Stimulated activated CD8-positive, alpha-beta memory T cell treated with anti-CD3 and anti-CD28 coated beads, Interleukin-15, amount 100 ng/mL, for 4 hours (primary cell): ENCODE data around the gene CACNA1B.
"Not testable (repeated sequence)": the region's sequence is repeated elsewhere in the genome, so short reads cannot be mapped to it uniquely, and the experiment has no call there.

Experiments used
- DNase-seq, 2 donors: peaks; one replicate each; pipeline ENCODE4 v3.0.0-alpha.2; 2020; ENCODE audit warnings: low read depth in 2 of 2

Gene CACNA1B

DNA sequence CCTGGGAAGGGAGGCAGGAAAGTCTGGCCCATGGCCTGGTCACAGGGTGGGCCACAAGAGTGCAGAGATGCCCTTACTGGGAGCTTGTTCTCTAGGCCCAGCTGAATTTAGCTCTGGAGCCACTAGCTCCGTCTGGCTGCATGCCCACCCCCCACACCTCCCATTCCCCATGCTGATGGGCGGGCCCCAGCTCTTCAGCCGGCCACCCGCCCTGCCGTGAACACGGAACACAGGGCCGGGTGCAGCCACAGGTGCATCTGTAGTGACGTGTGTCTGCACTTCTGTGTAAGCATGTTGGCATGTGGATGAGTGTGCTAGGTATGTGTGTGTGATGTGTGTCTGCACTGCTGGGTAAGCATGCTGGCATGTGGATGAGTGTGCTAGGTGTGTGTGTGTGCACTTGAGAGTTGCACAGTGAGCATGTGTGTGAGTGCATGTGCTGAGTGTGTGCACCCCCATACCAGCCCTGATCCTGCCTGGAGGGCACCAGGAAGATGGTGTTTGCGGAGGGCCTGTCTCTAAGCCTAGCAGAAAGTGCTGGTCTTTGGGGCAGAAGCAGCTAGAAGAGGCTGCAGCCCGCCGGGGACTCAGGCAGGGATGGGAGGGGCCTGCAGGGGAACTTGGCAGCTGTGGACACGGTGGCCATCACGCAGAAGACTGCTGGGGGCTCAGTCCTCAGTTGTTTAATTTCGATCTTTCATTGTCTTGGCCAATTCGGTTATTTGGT lies 136.4 kb downstream of the CACNA1B start:
- DNase-seq = no peak

DNA sequence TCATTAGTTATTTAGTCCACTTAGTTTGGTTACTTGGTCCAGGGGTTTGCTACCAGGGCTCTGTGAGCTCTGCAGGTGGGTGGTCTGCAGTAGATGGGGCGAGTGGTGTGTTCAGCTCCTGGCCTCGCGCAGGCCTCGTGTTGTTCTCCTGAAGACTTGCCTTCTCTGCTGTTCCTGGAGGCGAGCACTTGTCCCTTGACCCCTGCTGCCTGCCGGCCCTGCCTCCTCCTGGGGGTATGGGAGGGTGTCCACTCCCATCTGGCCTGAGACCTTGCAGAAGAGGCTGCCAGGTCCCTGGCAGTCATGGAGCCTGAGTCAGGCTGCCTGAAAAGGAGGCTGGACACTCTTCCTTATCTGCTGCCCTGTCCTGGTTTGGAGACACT lies 137.0 kb downstream of the CACNA1B start:
- DNase-seq = no peak

DNA sequence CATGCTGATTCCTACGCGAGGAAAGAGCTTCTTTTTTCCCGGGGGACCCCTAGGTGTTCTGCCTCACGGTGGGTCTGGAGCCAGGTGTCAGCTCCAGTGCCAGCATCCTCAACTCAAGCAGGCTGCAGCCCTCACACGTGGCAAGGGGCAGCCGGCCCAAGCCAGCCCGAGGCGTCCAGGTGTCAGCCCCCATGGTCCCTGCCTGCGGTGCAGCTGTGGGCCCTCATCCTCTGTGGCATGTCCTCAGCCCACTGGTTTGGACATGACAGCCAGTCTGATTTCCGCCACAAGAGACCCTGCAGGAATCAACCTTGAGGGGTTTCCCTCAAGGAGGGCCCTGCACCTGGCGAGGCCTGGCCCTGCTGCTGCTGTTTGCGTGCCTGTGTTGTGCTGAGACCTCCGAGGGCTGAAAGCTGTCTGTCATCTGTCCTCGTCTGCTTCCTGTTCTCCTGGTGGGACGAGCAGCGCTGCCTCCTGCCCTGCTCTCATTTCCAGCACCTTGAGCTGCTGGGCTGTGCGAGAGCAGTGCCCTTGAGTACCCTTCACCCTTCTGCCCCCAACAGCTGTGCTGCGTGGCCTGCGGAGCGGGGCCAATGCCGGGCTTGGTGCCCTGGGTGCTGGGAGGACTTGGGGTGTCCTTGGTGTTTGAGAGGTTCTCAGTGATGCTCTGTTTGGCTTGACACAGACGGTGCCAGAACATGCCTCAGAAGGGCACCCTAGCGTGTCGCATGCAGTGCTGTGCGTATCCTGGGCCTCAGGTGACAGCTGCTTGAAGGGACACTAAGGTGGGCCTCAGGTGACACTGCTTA lies 137.6 kb downstream of the CACNA1B start:
- no peak for DNase-seq

DNA sequence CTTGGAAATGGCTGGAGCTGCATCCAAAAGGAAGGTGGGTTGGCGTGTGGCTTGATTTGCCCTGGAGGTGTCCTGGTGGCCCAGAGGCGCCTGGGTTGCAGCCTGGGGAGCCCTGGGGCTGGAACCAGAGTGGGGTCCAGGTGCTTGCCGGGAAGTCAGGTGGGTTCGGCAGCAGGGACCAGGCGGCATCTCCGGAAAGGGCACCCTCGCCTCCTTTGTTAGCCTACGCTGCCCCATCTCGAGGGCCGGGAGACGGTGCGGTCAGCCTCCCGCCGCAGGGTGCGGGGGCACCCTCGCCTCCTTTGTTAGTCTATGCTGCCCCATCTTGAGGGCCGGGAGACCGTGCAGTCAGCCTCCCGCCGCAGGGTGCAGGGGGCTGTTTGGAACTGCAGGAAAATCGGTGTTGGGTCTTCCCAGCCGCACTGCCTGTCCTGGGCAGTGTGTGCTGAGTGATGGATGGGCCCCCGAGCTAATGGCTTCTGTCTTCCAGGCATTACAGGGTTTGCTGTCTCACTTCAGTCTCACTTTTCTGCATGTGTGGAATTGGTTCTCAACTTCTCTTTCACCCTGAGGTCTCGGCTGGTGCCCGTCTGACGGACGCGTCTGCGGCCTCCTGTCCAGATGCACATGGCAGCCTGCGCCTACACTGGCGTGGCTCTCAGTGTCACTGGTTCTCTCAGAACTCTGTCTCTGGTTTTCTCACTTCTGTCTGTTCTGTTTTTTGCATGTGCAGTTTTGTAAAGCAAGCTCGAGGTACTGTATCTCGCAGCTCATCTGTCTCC lies 139.0 kb downstream of the CACNA1B start:
- no peak for DNase-seq

DNA sequence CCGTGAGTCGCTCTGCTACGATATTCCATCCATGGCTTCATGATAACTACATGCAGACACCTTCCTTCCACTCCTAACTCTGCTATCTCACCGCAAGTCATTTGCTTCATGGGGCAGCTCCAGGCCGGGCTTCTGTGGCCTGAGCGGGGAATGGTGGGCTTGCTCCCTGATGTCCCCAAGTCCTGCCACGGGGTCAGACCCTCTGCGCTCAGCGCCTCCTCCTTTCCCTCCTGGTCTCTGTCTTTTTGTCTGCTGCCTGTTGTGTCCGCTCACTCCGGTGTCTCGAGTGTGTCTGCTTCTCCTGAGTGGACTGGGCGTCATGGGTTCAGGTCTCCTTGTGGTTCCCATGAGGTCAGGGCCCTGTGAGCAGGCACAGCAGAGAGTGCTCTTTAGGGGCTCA lies 139.6 kb downstream of the CACNA1B start:
- no peak for DNase-seq

DNA sequence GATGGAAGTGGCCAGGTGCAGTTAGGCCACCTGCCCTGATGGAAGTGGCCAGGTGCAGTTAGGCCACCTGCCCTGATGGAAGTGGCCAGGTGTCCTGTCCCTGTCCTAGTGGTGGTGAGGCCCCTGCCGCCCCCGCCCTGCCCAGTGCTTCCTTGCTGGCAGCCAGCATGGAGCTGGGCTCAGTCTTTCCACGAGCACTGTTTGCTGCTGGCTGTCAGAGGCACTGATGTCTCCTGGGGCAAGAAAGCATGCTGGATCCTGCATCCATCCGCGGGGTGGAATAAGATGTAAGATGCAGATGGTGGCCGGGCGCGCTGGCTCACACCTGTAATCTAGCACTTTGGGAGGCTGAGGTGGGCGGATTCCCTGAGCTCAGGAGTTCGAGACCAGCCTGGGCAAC lies 141.9 kb downstream of the CACNA1B start:
- DNase-seq = not testable (repeated sequence)

DNA sequence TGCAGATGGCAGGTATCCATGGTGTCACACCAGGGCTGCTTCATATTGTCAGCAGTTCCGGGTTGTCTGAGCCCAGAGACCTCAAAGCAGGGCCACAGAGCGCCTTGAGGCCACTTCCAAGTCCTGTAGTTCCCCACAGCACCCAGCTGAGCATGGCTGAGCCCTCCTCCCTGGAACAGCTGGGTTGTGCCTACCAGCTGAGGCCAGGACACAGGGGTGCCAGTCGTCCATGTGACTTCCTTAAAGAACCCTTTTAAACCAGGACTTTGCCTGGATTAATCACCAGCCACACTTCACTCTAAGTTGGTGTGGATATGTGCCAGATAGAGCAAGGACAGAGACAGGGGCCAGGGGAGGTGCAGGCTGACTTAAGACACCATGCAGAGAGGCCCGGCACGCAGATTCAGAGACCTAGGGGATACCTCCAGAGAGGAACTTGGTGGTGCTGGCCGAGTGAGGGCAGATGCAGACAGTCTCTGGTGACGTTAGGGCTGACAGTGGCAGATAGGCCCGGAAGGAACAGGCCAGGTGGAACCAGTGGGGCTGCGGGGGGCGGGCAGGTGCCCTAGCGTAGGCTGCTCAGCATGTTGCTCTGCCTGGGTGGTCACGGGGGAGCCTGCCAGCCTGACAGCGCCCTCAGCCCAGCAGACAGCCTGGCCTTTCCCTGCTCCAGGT lies 142.7 kb downstream of the CACNA1B start:
- no peak for DNase-seq

DNA sequence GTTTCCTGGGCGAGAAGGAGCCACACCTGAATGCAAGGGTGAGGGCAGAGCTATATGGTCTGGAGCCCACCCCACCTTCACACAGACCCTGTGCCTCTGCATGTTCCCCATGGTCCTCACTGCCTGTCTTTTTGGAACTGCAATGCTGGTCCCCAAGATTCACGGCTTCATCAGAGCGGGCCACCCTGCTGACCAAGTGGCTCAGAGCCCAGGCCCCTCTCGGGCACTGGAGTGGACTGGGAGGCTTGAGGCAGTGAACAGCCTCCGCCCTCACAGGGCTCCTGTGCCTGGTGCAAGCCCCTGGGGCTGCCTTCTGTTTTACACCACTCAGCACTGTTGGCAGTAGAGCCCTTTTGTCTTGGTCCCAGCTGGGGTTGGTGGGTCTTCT lies 143.2 kb downstream of the CACNA1B start:
- no peak for DNase-seq

DNA sequence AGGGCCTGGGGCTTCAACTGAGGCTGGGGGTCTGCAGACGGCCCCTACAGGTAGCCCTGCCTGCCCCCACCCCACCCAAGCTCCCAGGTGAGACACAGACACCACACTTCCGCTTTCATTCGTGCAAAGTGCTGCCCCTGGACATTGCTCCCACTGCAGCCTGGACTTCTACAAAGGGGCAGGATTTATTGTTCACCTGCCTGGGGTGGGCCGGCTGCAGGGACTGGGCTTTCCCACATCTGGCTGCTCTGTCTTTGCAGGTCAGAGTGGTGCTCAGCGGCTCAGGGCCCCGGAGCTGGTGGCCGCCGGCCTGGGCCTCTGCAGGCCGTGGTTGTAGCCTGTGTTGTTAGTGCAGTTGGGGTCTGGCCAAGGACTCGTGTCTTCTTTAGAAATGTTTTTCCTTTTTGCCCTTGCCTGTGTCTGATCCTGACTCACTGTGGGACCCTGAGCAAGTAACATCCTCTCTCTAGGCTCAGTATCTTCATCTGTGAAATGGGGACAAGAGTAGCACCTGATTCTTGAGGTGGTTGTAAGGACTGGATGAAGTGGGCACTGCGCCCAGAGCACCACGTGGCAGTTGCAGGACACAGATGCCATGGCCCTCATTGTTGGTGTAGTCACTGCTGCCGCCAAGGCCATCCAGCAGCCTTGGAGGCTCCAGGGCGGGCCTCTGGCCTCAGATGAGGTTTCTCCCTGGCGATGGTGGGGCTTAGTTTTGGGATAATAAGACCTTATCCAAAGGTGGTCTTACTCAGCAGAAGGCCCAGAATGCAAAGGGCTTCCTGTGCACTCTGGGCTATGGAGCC lies 143.9 kb downstream of the CACNA1B start:
- DNase-seq = no peak

DNA sequence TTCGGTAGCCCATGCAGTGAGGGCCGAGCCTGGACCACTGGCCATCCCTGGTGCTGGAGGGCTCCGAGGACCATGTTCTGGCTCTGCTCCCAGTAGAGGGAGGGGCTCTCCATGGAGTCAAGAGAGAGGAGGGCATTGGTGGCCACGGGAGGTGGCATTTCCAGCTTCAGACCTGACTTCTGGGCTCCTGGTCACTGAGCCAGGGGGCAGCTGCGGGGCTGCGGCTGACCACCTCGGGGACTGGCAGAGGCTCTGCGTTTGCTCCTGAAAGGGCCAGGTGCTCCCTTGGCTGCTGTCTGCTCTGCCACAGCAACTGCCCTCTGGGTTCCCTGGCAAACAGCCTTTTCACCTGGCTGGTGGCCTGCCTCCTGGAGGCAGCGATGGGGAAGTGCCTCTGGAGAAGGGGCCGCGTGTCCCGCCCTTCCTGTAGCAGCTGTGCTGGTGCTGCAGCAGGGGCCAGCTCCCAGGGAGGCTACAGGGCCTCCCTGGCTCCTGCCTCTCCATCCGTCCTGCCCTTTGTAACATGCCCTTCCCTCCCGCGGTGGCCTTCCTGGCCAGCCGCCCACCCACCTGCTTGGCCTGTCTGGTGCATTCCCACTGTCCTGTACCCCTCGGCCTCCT lies 144.6 kb downstream of the CACNA1B start:
- no peak for DNase-seq

DNA sequence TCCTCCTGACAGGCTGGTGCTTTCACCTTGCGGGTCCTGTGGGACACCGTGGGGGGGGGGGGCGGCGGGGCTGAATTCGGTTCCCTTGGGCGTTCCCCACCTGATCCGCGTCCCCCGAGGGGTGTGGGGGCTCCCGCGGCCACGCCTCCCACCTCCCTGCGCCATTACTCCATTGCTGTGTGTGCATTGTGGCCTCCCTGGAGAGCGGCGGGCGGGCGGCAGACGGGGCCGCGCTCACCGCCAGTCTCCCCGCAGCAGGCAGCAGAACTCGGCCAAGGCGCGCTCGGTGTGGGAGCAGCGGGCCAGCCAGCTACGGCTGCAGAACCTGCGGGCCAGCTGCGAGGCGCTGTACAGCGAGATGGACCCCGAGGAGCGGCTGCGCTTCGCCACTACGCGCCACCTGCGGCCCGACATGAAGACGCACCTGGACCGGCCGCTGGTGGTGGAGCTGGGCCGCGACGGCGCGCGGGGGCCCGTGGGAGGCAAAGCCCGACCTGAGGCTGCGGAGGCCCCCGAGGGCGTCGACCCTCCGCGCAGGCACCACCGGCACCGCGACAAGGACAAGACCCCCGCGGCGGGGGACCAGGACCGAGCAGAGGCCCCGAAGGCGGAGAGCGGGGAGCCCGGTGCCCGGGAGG lies 145.3 kb downstream of the CACNA1B start:
- no peak for DNase-seq

DNA sequence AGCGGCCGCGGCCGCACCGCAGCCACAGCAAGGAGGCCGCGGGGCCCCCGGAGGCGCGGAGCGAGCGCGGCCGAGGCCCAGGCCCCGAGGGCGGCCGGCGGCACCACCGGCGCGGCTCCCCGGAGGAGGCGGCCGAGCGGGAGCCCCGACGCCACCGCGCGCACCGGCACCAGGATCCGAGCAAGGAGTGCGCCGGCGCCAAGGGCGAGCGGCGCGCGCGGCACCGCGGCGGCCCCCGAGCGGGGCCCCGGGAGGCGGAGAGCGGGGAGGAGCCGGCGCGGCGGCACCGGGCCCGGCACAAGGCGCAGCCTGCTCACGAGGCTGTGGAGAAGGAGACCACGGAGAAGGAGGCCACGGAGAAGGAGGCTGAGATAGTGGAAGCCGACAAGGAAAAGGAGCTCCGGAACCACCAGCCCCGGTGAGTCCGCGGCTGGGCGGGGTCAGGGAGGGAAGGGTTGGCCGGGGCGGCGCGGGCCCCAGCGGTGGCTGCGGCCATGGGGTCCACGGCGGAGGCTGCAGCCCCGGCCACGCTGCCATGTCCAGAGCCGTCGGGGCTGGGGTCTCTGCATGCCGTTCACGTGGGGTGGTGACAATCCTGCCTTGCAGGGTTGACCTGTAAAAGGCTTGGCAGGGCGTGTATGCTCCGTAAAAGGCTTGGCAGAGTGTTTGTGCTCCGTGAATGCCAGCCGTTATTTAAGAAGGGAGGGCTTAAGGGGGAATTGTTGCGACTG lies 146.0 kb downstream of the CACNA1B start:
- no peak for DNase-seq

DNA sequence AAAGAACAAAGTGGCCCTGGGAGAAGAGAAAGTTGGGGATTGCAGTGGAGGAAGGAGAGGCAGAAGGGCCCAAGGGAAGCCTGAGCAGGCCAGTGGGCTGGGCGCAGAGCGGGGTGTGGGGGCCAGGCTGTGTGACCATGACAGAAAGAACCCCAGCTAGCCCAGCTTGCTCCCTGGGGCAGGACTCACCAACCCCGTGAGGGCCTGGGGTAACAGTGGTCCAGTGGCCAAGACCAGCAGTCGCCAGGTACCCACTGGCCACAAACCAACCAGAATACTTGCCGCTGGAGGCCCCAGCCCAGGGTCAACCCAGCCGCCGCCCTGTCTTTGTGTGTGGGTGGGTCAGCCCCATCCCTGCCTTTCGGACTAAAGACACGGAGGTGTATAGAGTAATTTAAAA lies 146.5 kb downstream of the CACNA1B start:
- no peak for DNase-seq

DNA sequence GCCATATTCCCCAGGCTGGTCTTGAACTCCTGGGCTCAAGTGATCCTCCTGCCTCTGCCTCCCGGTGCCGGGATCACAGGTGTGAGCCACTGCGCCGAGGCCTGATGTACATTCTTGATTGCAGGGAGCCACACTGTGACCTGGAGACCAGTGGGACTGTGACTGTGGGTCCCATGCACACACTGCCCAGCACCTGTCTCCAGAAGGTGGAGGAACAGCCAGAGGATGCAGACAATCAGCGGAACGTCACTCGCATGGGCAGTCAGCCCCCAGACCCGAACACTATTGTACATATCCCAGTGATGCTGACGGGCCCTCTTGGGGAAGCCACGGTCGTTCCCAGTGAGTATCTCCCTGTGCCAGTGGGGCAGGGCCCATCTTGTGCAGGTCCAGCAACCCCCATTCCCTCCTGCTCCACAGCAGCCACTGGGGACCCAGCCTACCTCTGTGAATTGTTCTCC lies 147.3 kb downstream of the CACNA1B start:
- no peak for DNase-seq

DNA sequence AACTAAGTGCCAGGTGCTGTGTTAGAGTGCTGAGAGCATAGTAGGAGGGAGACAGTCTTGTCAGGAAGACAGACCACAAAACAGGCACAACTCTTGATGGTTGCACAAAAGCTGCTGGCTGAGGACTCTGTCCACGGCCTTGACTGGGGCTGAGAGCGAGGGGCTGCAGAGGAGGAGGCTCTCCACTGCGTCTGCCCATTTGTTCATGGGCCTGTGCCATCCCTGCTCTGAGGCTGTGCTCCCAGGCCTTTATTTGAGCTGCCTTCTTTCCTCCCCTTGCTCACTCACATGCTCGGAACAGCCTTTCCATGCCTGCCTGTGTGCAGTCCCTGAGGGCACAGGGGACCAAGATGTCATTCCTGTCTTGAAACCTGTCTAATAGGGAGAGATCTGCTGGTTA lies 147.8 kb downstream of the CACNA1B start:
- no peak for DNase-seq

DNA sequence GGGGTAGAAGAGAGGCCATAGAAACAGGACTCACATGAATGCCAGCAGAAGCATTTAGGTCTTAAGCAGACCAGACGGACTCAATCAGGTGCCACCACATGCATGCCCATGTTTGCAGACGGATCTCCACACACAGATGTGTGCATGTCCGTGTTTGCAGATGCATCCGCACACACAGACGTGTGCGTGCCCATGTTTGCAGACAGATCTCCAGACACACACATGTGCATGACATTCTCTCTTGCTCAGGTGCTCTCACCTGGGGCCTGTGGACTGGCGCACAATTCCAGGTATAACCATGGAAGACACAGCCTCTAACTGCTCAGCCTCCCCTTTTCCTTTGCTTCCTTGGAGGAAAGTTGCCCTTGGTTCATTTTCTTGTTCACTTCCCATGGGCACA lies 148.3 kb downstream of the CACNA1B start:
- DNase-seq = no peak

DNA sequence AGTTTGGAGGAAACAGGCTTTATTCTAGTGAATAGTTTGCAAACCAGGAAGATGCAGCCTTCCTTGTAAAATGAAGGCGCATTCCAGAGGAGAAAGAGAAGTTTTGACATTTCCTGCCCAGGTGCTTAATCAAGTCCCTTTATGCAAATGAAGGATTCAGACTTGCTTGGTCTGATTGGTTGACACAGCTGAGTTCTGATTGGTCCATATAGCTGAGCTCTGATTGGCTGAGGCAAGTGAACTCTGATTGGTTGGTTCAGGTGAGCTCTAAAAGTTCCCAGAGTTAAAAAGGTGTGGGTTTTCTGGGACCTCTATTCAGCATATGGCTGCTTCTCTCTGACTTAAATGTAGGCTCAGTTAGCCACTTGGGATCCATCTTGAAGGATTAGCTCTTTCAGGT lies 151.0 kb downstream of the CACNA1B start:
- DNase-seq = no peak

DNA sequence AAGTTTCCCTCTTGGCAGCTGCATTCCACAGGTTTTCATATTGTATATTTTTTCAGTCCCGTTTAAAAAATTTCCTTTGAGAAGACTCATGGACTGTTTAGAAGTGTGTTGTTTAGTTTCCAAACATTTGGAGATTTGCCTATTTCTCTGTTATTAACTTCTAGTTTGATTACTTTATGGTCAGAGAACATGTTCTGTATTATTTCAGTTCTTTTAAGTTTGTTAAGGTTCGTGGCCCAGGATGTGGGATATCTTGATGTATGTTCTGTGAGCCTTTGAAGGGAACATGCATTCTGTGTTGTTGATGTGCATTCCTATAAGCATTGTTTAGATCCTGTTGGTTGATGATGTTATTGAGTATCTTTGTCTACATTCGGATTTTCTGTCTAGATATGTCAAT lies 153.6 kb downstream of the CACNA1B start:
- no peak for DNase-seq

DNA sequence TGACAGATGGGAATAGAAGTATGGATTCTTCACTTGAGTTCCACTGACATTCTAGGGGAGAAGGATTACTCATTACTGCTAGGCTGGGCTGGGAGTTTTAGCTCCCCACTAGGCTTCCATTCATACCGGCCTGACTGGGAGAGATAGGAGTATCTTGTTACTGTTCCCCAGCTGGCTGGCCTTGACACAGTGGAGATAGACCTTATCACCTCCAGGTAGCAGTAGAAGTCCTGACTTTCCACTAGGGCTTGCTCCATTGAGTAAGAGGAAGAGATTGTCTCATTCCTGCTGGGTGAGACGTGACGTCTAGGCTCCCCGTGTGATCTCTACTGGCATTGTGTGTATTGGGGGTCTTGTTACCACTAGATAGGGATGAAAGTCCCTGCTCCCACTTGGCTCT lies 156.4 kb downstream of the CACNA1B start:
- DNase-seq = no peak

DNA sequence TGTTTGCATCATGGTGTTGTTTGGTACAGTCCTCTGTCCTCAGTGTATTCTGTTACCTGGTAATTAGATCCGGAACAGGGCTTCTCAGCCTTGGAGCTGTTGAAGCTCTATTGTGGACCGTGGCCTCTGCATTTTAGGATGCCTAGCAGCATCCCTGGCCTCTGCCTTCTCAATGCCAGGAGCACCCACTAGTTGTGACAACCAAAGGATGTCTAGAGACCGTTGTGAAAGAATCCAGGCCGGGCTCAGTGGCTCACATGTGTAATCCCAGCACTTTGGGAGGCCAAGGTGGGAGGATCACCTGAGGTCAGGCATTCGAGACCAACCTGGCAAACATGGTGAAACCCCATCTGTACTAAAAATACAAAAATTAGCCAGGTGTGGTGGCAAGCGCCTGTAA lies 159.6 kb downstream of the CACNA1B start:
- no peak for DNase-seq
